ENCODE results near the gene JADE3. TPM values are rescaled to one million over a fixed set of nuclear protein-coding genes. Genes with fewer than 3 reads are reported as not detected.

JADE3 gene
- total RNA-seq, 1 experiment from 2014 or later = 14.3 TPM

GRCh38 chrX:47097018-47097417 lies 184.8 kb downstream of the JADE3 start:
- RAD21 ChIA-PET (ENCODE audit: low non-redundant PET in 1 of 2, low total read pairs in 2 of 2, uncharacterized antibody in 2 of 2, unreplicated experiment in 2 of 2) = no interaction called here
- no TSS peak for BruUV-seq (replicated peaks)

More at GRCh38 chrX:47097018-47097417, 184.8 kb downstream of the JADE3 start:
- H3K4me1 ChIP-seq (ENCODE audit: control insufficient read depth in 1 of 2, insufficient read depth in 2 of 2, low read length in 2 of 2) = no peaks in the 10 kb centered on the region
- ChIA-PET POLR2A (no interaction called here), CTCF (no interaction called here)
- no peak overlapping the region for H3K4me2 ChIP-seq (ENCODE audit: low read length)
- no peak for DNase-seq (ENCODE audit: low read depth, low spot score)
- no peaks in the 10 kb centered on the region for H3K79me2 ChIP-seq (ENCODE audit: insufficient read depth, low read length)
- no peak overlapping the region for H3K4me3 ChIP-seq (replicated peaks in 1 of 2; ENCODE audit: low read depth in 1 of 2, low read length in 2 of 2)
- no peak for ATAC-seq
- H3K9me3 ChIP-seq (ENCODE audit: control insufficient read depth in 1 of 2, insufficient read depth in 1 of 2, low read depth in 1 of 2, low read length in 2 of 2) = no peaks in the 10 kb centered on the region
- H4K20me1 ChIP-seq (ENCODE audit: insufficient read depth) = no peaks in the 10 kb centered on the region
- no peaks in the 10 kb centered on the region for H3K27me3 ChIP-seq (ENCODE audit: insufficient read depth, low read length)
- no peak overlapping the region for H2AFZ ChIP-seq (ENCODE audit: low read depth, low read length, poor library complexity, severe bottlenecking)
- H3K9ac ChIP-seq (ENCODE audit: low read length) = no peak overlapping the region
- TF ChIP-seq EZH2 (IDR thresholded peaks at IDR 0.05) (no peak), SIN3A (IDR thresholded peaks at IDR 0.05; ENCODE audit: low read depth) (no peak), POLR2A (IDR thresholded peaks at IDR 0.05; ENCODE audit: borderline replicate concordance, extremely low read depth, insufficient read depth, insufficient read length) (no peak), MAX (IDR thresholded peaks at IDR 0.05) (no peak), TCF7L2 (IDR thresholded peaks at IDR 0.05; ENCODE audit: borderline replicate concordance, extremely low read depth, insufficient read depth, insufficient read length) (no peak), JUND (IDR thresholded peaks at IDR 0.05) (no peak), EGR1 (IDR thresholded peaks at IDR 0.05; ENCODE audit: low read depth) (no peak), EZH2phosphoT487 (IDR thresholded peaks at IDR 0.05; ENCODE audit: borderline replicate concordance) (no peak), FOSL1 (IDR thresholded peaks at IDR 0.05; ENCODE audit: low read depth) (no peak), YY1 (IDR thresholded peaks at IDR 0.05; ENCODE audit: extremely low read depth, insufficient replicate concordance, low read depth, low read length) (no peak), CTCF (IDR thresholded peaks at IDR 0.05 in 2 of 3, conservative IDR thresholded peaks at IDR 0.05 in 1 of 3; ENCODE audit: borderline replicate concordance in 1 of 3, insufficient read depth in 1 of 3, low read depth in 2 of 3, low read length in 2 of 3) (no peak), ZFX (IDR thresholded peaks at IDR 0.05) (no peak), REST (IDR thresholded peaks at IDR 0.05; ENCODE audit: low read depth) (no peak), ZBTB33 (IDR thresholded peaks at IDR 0.05; ENCODE audit: extremely low read depth, insufficient replicate concordance, low read length) (no peak), POLR2AphosphoS5 (IDR thresholded peaks at IDR 0.05; ENCODE audit: low read depth, low read length) (no peak), SRF (IDR thresholded peaks at IDR 0.05; ENCODE audit: low read depth) (no peak), ATF3 (IDR thresholded peaks at IDR 0.05) (no peak), SP1 (IDR thresholded peaks at IDR 0.05; ENCODE audit: low read depth) (no peak), RAD21 (IDR thresholded peaks at IDR 0.05; ENCODE audit: low read depth) (no peak)
- H3K36me3 ChIP-seq (ENCODE audit: control insufficient read depth in 1 of 2, insufficient read depth in 2 of 2, low read length in 2 of 2) = no peaks in the 10 kb centered on the region
- intact Hi-C loops (cut with micrococcal nuclease) = loop anchor here (10.0 kb wide), 2 partner anchors 342 to 452 kb away; partner anchors contain the start of gene SLC9A7
- H3K9me2 ChIP-seq (ENCODE audit: insufficient read depth) = no peaks in the 10 kb centered on the region
- no peak overlapping the region for H3K27ac ChIP-seq (ENCODE audit: low read depth, low read length)

Data from HCT116 (cell line).